ENCODE measurements around the gene THSD4. TPM values are rescaled to one million over a fixed set of nuclear protein-coding genes. Genes with fewer than 3 reads are reported as not detected.

Gene THSD4
- total and polyA plus RNA-seq, 2 of the 4 experiments (the other 2 are of a cell fraction) = 25.5 to 31.1 TPM

DNA sequence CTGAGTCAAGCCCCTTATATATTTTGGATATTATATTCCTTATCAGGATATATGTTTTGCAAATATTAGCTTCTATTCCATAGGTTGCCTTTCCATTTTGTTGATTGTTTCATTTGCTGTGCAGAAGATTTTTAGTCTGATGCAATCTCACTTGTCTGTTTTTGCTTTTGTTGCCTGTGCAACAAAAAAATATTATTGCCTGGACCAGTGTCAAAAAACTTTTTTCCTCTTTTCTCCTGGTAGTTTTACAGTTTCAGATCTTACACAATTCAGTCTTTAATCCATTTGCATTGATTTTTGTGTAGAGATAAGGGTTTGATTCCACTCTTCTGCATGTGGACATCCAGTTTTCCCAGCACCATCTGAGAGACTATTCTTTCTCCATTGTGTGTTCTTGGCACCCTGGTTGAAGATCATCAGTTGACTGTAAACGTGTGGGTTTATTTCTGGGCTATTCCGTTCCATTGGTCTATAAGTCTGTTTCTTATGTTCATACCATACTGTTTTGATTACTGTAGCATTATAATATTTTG, 466.2 kb downstream of the THSD4 start:
- H3K9me3 ChIP-seq (ENCODE audit: control insufficient read depth, insufficient read depth, low read length) = peaks cover 12% of the 10 kb centered on the region
- in situ Hi-C loops (cut with MboI; ENCODE audit: low sequenced_read_pairs) = no loop called here
- dilution Hi-C loops (cut with HindIII; ENCODE audit: low sequenced_read_pairs, unreplicated experiment) = no loop called here
- H4K8ac ChIP-seq (ENCODE audit: low read depth in 2 of 2, low read length in 2 of 2) = no peak overlapping the region
- H2AK9ac ChIP-seq (replicated peaks; ENCODE audit: low read depth, low read length, poor library complexity) = no peak overlapping the region
- intact Hi-C loops (cut with micrococcal nuclease) = no loop called here
- H3K27ac ChIP-seq (ENCODE audit: insufficient read depth, low read length) = no peak overlapping the region
- no peak overlapping the region for H2BK5ac ChIP-seq (ENCODE audit: low read depth, low read length, poor library complexity, severe bottlenecking)
- H3K27me3 ChIP-seq (ENCODE audit: control insufficient read depth, insufficient read depth, low read length) = no peaks in the 10 kb centered on the region
- no peak overlapping the region for H3K4me2 ChIP-seq (ENCODE audit: low read depth, low read length)
- ATAC-seq (ENCODE audit: low read depth) (no peak), DNase-seq (no peak)
- H3K36me3 ChIP-seq (ENCODE audit: control insufficient read depth, insufficient read depth, low read length) = peaks cover 2% of the 10 kb centered on the region; the same call in 1 of the 2 replicates
- no TSS peak for BruUV-seq (replicated peaks)
- no peak overlapping the region for H2BK20ac ChIP-seq (ENCODE audit: low read depth, low read length)
- H3K4me1 ChIP-seq (ENCODE audit: control insufficient read depth, insufficient read depth, low read length) = no peaks in the 10 kb centered on the region
- ChIA-PET CTCF (interaction anchor here (0.6 kb wide), 1 partner anchor 49 kb away, joined by 4 read pairs; no protein-coding TSS in a partner anchor), POLR2A (ENCODE audit: unreplicated experiment) (no interaction called here)
- H3K4ac ChIP-seq (ENCODE audit: low read depth, low read length) = no peak overlapping the region
- no CpG with 5 or more reads among the region's 2 CpGs for WGBS, 2 experiments (ENCODE audit: extremely low coverage in 2 of 2, insufficient read length in 1 of 2)
- H3K79me1 ChIP-seq (ENCODE audit: low read depth in 1 of 2, low read length in 2 of 2) = peaks cover 5 to 6% of the 10 kb centered on the region in 2 experiments; a peak in 2 of 4 replicates
- H3K14ac ChIP-seq (replicated peaks; ENCODE audit: low read depth, low read length) = no peak overlapping the region
- no peak overlapping the region for H3K9ac ChIP-seq (ENCODE audit: low read depth, low read length)
- no peak overlapping the region for H4K5ac ChIP-seq (ENCODE audit: low read depth, low read length)
- no peak overlapping the region for H3K23ac ChIP-seq (ENCODE audit: low read depth, low read length)
- H2AFZ ChIP-seq (replicated peaks; ENCODE audit: low read length, poor library complexity) = no peak overlapping the region
- H2AK5ac ChIP-seq (ENCODE audit: low read depth, low read length) = no peak overlapping the region
- no peak overlapping the region for H2BK15ac ChIP-seq (ENCODE audit: low read depth, low read length)
- TF ChIP-seq CEBPB (IDR thresholded peaks at IDR 0.05; ENCODE audit: low read depth, low read length) = peak; percentile 18; the same call in 1 of the 2 replicates
- TF ChIP-seq FOS (IDR thresholded peaks at IDR 0.05; ENCODE audit: low read depth, low read length) = no peak
- TF ChIP-seq, protein P1, sequence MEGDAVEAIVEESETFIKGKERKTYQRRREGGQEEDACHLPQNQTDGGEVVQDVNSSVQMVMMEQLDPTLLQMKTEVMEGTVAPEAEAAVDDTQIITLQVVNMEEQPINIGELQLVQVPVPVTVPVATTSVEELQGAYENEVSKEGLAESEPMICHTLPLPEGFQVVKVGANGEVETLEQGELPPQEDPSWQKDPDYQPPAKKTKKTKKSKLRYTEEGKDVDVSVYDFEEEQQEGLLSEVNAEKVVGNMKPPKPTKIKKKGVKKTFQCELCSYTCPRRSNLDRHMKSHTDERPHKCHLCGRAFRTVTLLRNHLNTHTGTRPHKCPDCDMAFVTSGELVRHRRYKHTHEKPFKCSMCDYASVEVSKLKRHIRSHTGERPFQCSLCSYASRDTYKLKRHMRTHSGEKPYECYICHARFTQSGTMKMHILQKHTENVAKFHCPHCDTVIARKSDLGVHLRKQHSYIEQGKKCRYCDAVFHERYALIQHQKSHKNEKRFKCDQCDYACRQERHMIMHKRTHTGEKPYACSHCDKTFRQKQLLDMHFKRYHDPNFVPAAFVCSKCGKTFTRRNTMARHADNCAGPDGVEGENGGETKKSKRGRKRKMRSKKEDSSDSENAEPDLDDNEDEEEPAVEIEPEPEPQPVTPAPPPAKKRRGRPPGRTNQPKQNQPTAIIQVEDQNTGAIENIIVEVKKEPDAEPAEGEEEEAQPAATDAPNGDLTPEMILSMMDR (conservative IDR thresholded peaks at IDR 0.05; ENCODE audit: low read depth, low read length) = no peak
- H4K20me1 ChIP-seq (ENCODE audit: insufficient read depth, low read length) = peaks cover 3% of the 10 kb centered on the region; the same call in 1 of the 2 replicates
- no peak overlapping the region for H3K56ac ChIP-seq (ENCODE audit: extremely low read depth, insufficient read depth, low read length)
- H3K4me3 ChIP-seq (ENCODE audit: insufficient read depth, low read depth, low read length) = no peak overlapping the region
- no peak overlapping the region for H4K91ac ChIP-seq (ENCODE audit: insufficient read depth, low read depth, low read length)
- H2BK120ac ChIP-seq (ENCODE audit: low read depth, low read length) = no peak overlapping the region
- no peak overlapping the region for H3K18ac ChIP-seq (ENCODE audit: low read depth, low read length)
- H3K9me1 ChIP-seq (ENCODE audit: insufficient read depth, low read length) = no peaks in the 10 kb centered on the region

All from IMR-90 (cell line).